ENCODE measurements around the gene DTNB.

GRCh38 chr2:25354116-25354515, 319.3 kb downstream of the DTNB start:
- TF ChIP-seq CTCF (IDR thresholded peaks at IDR 0.05) (no peak), POLR2AphosphoS5 (IDR thresholded peaks at IDR 0.05) (no peak), EP300 (IDR thresholded peaks at IDR 0.05) (no peak)

Data from gastroesophageal sphincter (tissue), 3 donors.